ENCODE measurements around the gene SCCPDH.

- TF ChIP-seq CTCF (IDR thresholded peaks at IDR 0.05) (no peak), POLR2A (IDR thresholded peaks at IDR 0.05) (no peak), POLR2AphosphoS5 (IDR thresholded peaks at IDR 0.05) (no peak)
These were observed 37.2 kb downstream of the SCCPDH start for GRCh38 chr1:246761396-246761795.
